Fibroblast of peridontal ligament (primary cell): ENCODE measurements around the gene BTN3A1.
"Not testable (repeated sequence)": the region's sequence is repeated elsewhere in the genome, so short reads cannot be mapped to it uniquely, and the experiment has no call there.

Experiments used
- DNase-seq: peaks from one replicate; pipeline ENCODE4 v3.0.0-alpha.2; 2010; ENCODE audit errors: extremely low read depth

BTN3A1 gene

DNA sequence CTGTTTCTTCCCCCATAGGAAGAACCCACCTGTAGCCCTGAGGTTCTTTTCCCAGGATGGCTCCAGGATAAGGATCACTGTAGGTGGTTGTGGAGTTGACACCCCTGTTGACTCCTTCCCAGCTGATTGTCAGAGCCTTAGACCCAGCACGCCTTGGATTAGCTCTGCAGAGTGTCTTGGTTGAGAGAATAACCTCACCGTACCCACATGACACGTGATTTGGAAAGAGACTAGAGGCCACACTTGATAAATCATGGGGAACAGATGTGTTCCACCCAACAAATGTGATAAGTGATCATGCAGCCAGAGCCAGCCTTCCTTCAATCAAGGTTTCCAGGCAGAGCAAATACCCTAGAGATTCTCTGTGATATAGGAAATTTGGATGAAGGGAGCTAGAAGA is 12.2 kb downstream of the BTN3A1 start:
- DNase-seq = no peak

DNA sequence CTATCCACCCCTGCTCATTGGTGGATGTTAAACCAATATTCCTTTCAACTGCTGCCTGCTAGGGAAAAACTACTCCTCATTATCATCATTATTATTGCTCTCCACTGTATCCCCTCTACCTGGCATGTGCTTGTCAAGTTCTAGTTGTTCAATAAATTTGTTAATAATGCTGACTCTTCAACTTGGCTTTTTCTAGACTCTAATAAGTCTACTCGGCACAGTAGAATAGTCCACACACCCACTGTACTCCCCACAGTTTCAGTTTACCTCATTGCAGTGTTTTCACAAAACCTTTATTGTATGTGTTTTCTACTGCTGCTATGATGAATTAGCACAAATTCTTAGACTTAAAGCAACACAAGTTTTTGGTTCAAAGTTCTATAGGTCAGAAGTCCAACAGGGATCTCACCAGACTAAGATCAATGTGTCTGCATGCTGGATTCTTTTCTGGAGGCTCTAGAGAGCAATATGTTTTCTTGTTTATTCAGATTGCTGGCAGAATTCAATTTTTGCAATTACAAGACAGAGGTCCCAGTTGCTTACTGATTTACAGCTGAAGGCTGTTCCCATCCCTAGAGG is 13.1 kb downstream of the BTN3A1 start:
- DNase-seq = no peak

DNA sequence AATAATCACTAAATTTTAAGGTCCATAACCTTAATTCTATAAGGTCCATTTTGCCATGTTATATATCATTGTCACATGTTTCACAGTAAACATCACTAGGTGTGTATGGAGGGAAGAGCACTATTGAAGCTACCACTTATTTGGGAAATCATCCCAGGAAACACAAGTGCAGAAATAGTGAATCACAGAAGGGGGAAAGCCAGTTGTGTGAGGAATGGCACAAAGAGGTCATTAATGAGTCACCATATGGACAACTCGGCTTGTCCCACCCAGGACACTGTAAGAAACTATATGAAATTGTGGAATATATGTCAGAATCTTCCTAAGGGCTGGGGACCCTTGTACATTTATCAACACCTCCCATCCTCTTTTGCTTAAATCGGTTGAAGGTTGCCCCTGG is 13.7 kb downstream of the BTN3A1 start:
- DNase-seq = no peak

DNA sequence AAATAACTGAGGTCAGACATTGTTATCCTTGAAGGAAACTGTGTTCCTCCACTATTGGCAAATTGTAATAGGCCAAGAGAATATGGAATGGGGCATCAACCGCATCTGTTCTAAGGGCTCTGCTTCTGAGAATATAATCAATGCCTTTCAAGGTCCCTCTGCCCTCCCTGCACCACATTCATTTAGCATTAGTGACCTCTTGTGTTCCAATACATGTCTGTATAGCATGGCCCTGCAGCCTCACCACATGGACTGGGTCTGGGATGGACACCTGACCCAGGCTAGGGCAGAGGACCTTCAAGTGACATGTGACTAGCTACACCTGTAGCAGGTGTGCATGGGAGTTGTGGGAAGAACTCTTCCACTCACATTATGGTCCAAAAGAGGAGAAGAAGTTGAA is 14.2 kb downstream of the BTN3A1 start:
- no peak for DNase-seq

DNA sequence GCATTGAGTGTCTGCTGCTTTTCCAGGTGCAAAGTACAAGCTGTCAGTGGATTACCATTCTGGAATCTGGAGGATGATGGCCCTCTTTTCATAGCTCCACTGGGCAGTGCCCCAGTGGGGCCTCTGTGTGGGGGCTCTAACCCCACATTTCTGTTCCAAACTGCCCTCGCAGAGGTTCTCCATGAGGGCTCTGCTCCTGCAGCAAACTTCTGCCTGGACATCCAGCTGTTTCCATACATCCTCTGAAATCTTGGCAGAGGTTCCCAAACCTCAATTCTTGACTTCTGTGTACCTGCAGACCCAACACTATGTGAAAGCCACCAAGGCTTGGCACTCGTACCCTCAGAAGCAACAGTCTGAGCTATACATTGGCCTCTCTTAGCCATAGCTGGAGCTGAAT is 16.0 kb downstream of the BTN3A1 start:
- not testable (repeated sequence) for DNase-seq

DNA sequence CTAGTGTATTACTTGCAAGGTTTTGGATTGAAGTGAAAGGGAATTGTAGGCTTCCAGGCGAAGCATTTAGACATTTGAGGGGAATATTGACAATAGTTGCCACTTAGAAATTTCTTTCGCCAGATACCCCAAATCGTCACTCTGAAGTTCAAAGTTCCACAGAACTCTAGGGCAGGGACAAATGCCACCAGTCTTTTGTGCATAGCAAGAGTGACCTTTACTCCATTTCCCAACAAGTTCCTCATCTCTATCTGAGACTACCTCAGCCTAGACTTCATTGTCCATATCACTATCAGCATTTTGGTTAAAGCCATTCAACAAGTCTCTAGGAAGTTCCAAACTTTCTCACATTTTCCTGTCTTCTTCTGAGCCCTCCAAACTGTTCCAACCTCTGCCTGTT is 16.7 kb downstream of the BTN3A1 start:
- DNase-seq = not testable (repeated sequence)

DNA sequence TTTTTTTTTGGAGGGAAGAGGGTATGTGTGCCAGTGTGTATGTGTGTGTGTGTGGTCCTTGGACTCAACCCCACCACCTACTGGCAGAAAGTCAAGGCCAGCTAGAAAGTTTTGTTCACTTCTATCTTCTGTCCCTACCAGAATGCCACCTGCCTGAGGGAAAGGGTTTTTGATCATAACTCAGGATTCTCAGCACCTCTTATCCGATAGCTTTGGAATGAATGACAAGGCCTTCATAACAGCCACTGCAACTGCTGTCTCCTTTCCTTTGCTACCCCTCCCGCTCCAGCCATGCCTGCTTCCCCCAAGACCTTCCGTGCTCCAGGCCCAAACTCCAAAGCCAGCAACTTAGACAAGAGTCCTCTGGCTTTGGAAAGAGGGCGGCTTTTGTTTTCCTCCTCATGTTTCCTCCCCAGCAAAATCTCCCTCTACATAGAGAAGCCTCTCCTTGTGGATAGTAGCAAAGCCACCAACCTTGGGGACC is 18.7 kb downstream of the BTN3A1 start:
- peak; percentile 40 for DNase-seq

DNA sequence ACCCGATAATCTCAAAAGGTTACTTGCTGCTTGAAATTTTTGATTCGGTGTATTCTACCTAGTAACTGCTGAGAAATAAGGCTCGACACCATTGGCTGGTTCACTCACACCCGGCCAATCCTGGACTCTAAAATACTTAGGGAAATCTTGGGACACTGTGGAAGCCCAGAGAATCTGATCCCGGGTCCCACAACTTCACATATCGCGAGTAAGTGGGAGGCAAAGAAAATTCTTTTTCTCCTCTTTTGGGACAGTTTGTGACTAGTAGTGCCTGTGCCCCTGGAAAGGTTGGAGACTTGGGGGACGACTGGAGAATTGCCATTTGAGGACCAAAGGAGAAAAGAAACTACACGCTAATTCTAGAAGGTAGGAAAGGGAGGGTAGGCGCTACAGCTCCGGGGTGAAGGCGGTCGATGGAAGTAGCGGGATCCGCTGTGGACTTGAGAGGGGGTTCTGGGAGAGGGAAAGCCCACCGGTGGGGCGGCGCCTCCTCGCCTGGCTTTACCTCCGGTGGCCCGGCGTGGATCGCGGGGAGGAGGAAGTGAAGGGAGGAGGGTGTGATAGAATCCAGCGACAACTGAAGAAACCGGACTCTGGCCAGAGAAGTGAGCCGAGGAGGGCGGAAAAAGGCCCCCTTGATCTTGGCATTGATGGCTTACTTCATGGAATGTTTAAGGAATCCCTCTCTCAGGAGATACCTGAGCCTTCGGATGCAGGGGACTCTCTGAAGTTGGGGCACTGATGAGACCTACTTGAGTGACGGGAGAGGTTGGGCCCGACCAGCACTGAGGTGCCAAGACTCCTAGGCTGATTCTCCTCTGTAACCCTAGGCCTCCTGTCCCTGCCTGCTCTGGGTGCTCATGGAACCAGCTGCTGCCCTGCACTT is 19.4 kb downstream of the BTN3A1 start:
- peak; percentile 96 for DNase-seq

DNA sequence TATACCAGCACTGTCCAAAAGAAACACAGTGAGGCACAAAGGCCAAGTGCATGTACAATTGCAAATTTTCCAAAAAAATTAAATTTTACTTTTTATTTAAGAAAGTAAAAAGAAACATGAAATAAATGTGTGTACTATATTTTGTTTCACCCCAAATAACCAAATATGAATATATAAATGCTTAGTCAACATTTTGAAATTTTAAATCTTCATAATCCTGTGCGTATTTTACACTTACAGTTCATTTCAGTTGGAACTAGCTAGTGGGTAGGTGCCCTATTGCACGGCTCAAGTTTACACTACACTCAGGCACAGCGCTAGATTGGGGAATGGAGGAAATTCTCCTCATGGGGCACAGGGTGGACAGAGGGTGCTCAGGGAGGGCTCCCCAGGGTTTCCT is 20.3 kb downstream of the BTN3A1 start:
- DNase-seq = no peak

DNA sequence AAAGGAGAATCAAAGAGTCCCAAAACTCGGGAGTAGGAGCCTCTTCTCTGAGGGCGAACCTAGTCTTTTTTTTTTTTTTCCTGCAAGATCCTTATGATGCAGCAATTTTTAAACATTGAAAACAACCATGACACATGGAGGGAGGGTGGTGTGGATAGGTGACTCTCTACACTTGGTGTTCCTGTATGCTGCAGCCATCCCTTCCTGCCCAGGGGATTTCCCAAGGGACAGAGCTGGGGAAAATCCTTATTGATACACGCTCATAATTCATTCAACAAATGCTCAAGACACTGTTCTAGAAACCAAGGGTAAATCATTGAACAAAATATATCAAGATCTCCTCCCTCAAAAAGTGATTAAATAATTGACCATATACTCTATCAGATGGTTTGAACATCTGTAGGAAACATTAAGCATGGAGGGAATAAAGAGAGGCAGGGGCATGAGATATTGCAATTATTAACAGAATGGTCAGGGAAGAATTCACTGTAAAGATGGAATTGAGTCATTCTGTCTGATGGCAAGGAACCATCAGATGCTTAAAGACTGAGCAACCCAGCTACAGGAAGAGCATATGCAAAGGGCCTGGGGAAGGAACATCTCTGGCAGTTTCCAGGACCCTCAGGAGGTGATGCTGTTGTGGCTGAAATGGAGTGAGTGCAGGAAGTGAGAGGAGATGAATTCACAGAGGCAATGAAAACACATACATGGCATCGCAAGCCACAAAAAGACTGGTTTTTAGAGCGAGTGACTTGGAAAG is 24.8 kb downstream of the BTN3A1 start:
- no peak for DNase-seq

DNA sequence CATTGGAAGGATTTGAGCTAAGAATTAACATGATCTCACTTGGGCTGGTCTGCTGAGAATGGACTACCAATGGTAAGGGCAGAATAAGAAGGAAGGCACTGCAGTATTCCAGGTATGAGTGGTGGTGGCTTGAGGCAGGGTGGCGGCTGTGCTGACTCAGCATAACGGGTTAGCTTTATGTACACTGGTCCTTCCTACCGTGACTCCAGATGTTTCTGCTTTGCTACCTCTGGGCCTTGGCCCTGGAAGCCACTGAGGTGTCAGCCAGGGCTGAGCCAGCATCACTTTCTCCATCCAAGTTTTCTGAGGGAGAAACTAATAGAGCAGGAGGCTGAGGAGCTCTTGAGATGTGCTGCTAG is 25.4 kb downstream of the BTN3A1 start:
- no peak for DNase-seq

DNA sequence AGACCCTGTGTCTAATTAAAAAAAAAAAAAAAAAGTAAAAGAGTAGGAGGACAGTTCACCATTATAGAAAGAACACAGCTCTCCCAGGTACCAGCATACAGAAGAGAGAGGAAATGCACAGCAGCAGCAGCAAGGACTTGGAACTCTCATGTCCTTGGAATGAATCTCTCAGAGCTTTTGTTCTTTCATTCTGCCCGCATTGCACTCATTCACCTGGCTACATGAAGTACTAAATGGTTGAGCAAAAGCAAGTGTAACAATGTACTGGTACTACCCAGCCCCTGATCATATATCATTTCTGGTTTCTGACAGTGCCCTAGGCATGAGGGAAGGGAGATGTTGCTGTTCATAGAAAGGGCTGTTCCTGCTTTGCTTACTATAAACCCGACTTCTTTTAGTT is 26.1 kb downstream of the BTN3A1 start:
- no peak for DNase-seq

DNA sequence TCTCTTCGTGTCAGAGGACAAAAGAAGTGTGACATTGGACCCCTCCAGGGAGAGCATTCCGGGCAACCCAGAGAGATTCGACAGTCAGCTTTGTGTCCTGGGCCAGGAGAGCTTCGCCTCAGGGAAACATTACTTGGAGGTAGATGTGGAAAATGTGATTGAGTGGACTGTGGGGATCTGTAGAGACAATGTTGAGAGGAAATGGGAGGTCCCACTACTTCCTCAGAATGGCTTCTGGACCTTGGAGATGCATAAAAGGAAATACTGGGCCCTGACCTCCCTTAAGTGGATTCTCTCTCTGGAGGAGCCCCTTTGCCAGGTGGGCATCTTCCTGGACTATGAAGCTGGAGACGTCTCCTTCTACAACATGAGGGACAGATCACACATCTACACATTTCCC is 28.7 kb downstream of the BTN3A1 start:
- no peak for DNase-seq

DNA sequence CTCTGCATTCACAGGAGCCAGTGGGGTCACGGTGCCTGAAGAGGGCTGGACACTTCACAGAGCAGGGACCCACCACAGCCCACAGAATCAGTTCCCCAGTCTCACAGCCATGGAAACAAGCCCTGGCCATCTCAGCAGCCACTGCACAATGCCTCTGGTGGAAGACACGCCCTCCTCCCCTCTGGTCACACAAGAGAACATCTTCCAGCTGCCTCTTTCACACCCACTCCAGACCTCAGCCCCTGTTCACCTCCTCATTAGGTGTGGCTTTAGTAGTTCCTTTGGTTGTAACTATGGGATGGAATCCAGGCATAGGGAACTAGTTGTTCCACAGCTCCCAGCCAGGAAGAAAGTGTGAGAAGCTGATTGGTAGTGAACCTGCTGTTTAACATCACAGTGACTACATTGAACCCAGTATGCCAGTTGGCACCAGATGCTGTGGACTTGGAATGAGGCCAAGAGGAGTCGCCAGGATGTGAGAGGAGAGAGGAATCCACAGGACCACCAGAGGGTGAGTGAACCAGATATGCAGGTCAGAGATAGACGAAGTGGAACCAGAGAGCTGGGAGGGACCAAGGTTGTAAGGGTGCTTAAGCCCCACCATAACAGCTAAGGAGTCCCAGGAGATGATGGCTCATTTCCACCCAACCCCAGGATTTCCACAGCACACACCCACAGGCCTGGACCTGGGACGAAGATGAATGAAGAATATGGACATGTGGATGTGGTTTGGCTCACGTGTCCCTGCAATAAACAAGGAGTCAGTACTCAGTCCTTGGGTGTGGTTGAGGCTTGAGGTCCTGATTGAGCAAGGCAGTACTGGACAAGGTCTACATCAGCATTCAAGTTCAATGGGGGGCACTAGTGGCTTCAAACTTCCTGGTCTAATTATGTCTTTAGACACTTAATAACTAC is 29.4 kb downstream of the BTN3A1 start:
- peak; percentile 71 for DNase-seq

DNA sequence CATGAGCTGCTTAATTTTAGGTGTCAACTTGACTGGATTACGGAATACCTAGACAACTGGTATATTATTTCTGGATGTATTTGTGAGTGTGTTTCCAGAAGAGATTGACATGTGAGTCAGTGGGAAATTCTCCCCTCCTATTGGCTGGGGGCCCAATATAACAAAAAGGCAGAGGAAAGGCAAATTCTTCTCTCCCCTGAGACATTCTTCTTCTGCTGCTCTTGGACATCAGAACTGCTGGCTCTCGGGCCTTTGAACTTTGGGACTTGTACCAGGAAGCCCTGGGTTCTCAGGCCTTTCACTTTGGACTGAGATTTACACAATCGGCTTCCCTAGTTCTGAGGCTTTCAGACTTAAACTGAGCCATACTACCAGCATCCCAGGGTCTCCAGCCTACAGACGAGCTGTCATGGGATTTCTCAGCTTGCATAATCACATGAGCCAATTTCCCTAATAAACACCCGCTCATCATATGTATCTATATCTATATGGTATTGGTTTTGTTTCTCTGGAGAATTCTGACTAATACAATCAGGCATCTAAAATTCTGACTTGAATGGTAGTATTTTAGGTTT is 30.6 kb downstream of the BTN3A1 start:
- DNase-seq = peak; percentile 58

DNA sequence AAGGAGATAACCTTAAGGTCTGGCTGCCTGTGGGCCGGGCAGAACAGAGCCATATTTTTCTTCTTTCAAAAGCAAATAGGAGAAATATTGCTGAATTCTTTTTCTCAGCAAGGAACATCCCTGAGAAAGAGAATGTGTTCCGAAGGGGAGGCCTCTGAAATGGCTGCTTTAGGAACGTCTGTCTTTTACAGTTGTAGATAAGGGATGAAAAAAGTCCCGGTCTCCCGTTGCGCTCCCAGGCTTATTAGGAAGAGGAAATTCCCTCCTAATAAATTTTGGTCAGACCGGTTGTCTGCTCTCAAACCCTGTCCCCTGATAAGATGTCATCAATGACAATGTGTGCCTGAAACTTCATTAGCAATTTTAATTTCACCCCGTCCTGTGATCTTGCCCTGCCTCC is 31.6 kb downstream of the BTN3A1 start:
- not testable (repeated sequence) for DNase-seq

DNA sequence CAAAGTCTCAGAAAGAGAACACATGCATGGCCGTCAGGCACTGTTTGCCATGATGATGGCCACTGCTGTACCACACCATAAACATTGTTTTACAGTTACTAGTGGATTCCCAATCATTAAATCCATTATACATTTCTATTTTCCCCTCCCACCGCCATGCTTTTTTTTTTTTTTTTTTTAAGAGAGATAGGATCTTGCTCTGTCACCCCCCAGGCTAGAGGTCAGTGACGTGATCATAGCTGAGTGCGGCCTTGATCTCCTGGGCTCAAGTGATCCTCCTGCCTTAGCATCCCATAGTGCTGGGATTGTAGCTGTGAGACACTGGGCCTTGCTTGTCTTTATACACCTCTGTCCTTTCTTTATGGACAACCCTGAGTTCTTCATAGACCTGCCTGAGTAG is 33.9 kb downstream of the BTN3A1 start:
- DNase-seq = no peak

DNA sequence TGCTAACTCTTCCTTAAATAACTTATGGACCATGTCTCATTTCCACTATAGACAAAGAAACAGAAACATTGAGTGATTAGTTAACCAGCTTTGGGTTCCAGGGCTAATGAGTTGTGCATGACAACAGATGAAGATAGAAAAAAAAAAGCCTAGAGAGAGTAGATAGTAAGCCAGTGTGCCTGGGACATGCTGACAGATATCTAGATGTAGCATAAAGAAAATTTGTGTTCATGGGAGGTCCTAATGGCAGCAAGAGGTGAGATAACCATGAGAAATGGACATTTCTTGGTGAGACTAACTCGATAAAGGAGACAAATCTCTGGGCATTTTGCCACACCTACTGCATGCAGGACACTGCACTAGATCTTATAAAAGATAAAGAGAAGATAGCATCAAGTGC is 35.5 kb downstream of the BTN3A1 start:
- DNase-seq = no peak

DNA sequence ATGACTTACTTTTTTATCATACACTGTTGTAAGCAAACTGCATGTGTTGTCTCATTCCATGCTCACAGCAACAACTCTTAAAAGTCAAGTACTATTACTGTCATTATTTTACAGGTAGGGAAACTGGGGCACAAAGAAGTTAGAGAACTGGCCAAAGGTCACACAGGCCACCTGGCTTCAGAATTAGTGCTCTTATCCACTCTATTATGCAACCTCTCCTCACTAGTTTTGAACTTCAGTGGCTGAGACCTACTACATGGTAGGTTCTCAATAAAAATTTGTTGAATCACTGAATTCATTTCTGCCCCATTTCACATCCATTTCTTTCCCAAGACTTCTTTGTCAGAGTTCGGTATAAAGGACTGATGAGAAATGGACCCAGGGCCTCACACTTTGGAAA is 35.9 kb downstream of the BTN3A1 start:
- no peak for DNase-seq

DNA sequence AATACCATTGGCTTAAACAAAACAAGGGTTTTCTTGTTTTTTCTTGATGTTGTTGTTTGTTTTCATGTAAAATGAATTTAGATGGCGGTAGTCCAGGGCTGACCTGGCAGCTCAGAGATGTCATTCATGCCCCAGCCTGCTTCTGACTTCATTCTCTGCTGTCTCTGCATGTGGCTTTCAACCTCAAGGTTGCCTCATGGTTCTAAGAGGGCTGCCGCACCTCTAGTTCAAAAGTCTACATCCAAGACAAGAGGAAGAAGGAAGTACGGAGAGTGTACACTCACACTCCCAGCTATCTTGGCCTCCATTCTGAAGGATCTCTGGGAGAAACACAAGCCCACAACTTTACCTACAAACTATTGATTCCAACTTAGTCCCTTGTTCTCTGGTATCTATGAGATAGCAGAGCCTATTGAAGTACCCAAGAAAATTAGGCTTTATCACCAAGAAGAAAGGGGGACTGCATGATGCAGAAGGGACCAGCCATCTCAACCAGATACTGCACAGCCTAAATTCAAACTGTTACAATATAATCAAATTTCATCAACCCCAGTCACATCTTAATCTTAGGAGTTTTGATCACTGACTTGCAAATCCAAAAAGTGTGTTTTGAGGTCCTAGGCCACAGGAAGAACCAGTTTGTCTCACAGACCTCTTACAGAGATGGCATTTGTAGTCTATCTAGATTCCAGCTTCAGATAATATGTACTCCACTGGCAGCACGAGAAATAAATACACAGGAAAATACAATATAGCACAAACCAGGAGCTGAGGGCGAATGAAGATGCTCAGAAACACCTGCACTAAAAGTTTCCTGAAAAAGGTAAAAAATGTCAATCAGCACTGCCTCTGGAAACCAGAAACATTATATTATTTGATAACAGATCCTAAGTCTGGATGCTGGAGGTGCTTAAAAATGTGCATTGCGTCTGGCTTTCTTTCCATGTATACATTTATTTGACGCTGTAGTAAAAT is 37.4 kb downstream of the BTN3A1 start:
- DNase-seq = no peak
